Stimulated activated naive CD4-positive, alpha-beta T cell (primary cell): ENCODE data around the gene PTPRD.
A peak's percentile ranks its signal among the peaks of the same experiment; 100 is the strongest.

Experiments
- DNase-seq, 6 experiments: peaks; one replicate each; lab custom pipeline; 2025; lab: John Stamatoyannopoulos, UW

Gene PTPRD

GRCh38 chr9:10052916-10053315 is 559.9 kb downstream of the PTPRD start:
- DNase-seq, result no peak

GRCh38 chr9:10052181-10052580 is 560.6 kb downstream of the PTPRD start:
- DNase-seq, result no peak

- no peak for DNase-seq
Measured at GRCh38 chr9:10050016-10050415, 562.8 kb downstream of the PTPRD start.

GRCh38 chr9:10048994-10049393 is 563.8 kb downstream of the PTPRD start:
- DNase-seq, result no peak

- DNase-seq, result no peak
Measured at GRCh38 chr9:10045598-10045997, 567.2 kb downstream of the PTPRD start.

GRCh38 chr9:10041726-10042229 is 571.0 kb downstream of the PTPRD start:
- DNase-seq, result no peak

- DNase-seq, result peak in 1 of 6 experiments; percentile 2
Measured at GRCh38 chr9:10036095-10036494, 576.7 kb downstream of the PTPRD start.

GRCh38 chr9:10032166-10032565 is 580.6 kb downstream of the PTPRD start:
- DNase-seq, result no peak

GRCh38 chr9:10026443-10026984 is 586.3 kb downstream of the PTPRD start:
- no peak for DNase-seq

- DNase-seq, result no peak
Measured at GRCh38 chr9:10015755-10016154, 597.0 kb downstream of the PTPRD start.

GRCh38 chr9:10014889-10015288 is 597.9 kb downstream of the PTPRD start:
- DNase-seq, result no peak

GRCh38 chr9:10009401-10009800 is 603.4 kb downstream of the PTPRD start:
- no peak for DNase-seq

- no peak for DNase-seq
Measured at GRCh38 chr9:10008101-10008799, 604.6 kb downstream of the PTPRD start.

- DNase-seq, result no peak
Measured at GRCh38 chr9:10007356-10007755, 605.4 kb downstream of the PTPRD start.

- DNase-seq, result no peak
Measured at GRCh38 chr9:10005206-10005605, 607.6 kb downstream of the PTPRD start.

GRCh38 chr9:10003047-10003446 is 609.8 kb downstream of the PTPRD start:
- no peak for DNase-seq

GRCh38 chr9:10000669-10001068 is 612.1 kb downstream of the PTPRD start:
- DNase-seq, result no peak

GRCh38 chr9:9998491-9999287 is 614.1 kb downstream of the PTPRD start:
- DNase-seq, result no peak

- no peak for DNase-seq
Measured at GRCh38 chr9:9997585-9997984, 615.2 kb downstream of the PTPRD start.

GRCh38 chr9:9996259-9996658 is 616.5 kb downstream of the PTPRD start:
- DNase-seq, result no peak

- no peak for DNase-seq
Measured at GRCh38 chr9:9992936-9993335, 619.9 kb downstream of the PTPRD start.

GRCh38 chr9:9973062-9973461 is 639.7 kb downstream of the PTPRD start:
- DNase-seq, result no peak

GRCh38 chr9:9970514-9970913 is 642.3 kb downstream of the PTPRD start:
- no peak for DNase-seq
